Right cardiac atrium (tissue), 5 donors: ENCODE measurements around the gene RNF223. TPM values are rescaled to one million over a fixed set of nuclear protein-coding genes. Genes with fewer than 3 reads are reported as not detected.
"Not testable (repeated sequence)": the region's sequence is repeated elsewhere in the genome, so short reads cannot be mapped to it uniquely, and the experiment has no call there.

Experiments
- ATAC-seq, 2 donors: fragments of 200-7000 bp; cut with Tn5 transposase; one replicate each; pipeline versions ENCODE4 v1.8.0 to v1.9.1; 2020; ENCODE audit warnings: moderate library complexity in 2 of 2, mild to moderate bottlenecking in 1 of 2
- DNase-seq, 3 donors: peaks; one replicate each; pipeline ENCODE4 v3.0.0-alpha.2; 2020
- H3K27ac ChIP-seq: one replicate; pipeline ENCODE4 v1.5.1; 2013; ENCODE audit warnings: mild to moderate bottlenecking, low read length, control low read depth, moderate library complexity
- H3K27me3 ChIP-seq: one replicate; pipeline ENCODE4 v1.6.1; 2013; ENCODE audit not compliant: control insufficient read depth, insufficient read depth
- H3K4me1 ChIP-seq: one replicate; pipeline ENCODE4 v1.6.1; 2013; ENCODE audit warnings: low read length; ENCODE audit not compliant: control insufficient read depth, insufficient read depth
- H3K4me3 ChIP-seq: one replicate; pipeline ENCODE4 v1.5.1; 2013; ENCODE audit warnings: low read length, control low read depth
- H3K9me3 ChIP-seq: one replicate; pipeline ENCODE4 v1.6.1; 2013; ENCODE audit warnings: low read length; ENCODE audit not compliant: control insufficient read depth
- WGBS: extraction: QIAGEN DNeasy Blood & Tissue Kit; methylation state at CpG from one replicate; pipeline ENCODE4 v1.1.7; 2013; 5-methylcytosine and 5-hydroxymethylcytosine counted together
- intact Hi-C, 4 donors: fragments of 100-400 bp; cut with DNase I; formaldehyde crosslinking; loops; one replicate each; pipeline versions ENCODE4 v1.11.0 to v1.14.0; 2022 to 2023
- polyA plus RNA-seq: library from polyadenylated mRNA; stranded (reverse); fragments of 200-250 nt; gene quantifications from one replicate; pipeline ENCODE4 v1.2.3, GENCODE V29; 2013
- total RNA-seq, 4 donors: library from RNA; stranded (reverse); fragmentation: NEBNext Ultra II Directional; extraction: Animal tissue kit (Norgen Biotek cat#: 25700); gene quantifications; one replicate each; pipeline ENCODE4 v1.2.1, GENCODE V29; 2021
- donor health status: healthy with polysubstance abuse.
- donor health status: DM: no; HTN: yes; CAD: no.
- donor health status: DM: no; HTN: no; CAD: no.
- donor health status: DM: no; HTN: yes; CAD: no; lungs with severe emphysema.
- donor health status: DM: yes; HTN: yes; CAD: no.

The RNF223 gene
- total and polyA plus RNA-seq, 5 donors: not detected

GRCh38 chr1:1080122-1080757 lies 6.1 kb upstream of the RNF223 start:
- peak; percentile 64 to 88 (median 86) for DNase-seq
- Histone ChIP-seq H3K9me3 (no peaks in the 10 kb centered on the region), H3K4me1 (no peaks in the 10 kb centered on the region), H3K27me3 (no peaks in the 10 kb centered on the region), H3K4me3 (peak overlapping the region; percentile 2), H3K27ac (no peak overlapping the region)
- ATAC-seq: peak; percentile 81 to 89
- intact Hi-C loops: no loop called here
- WGBS: 2% methylated on average over 20 of the region's 23 CpGs

- Histone ChIP-seq H3K9me3 (no peaks in the 10 kb centered on the region), H3K4me3 (peak overlapping the region; percentile 2), H3K27ac (no peak overlapping the region), H3K27me3 (no peaks in the 10 kb centered on the region), H3K4me1 (no peaks in the 10 kb centered on the region)
- under 1% methylated on average over 38 of the region's 38 CpGs for WGBS
- intact Hi-C loops: no loop called here
- peak; percentile 57 to 70 for ATAC-seq
- peak; percentile 51 to 79 (median 71) for DNase-seq
Measured at GRCh38 chr1:1079408-1080121, 5.5 kb upstream of the RNF223 start.

- DNase-seq, H3K27ac ChIP-seq, H3K27me3 ChIP-seq, H3K4me3 ChIP-seq, ATAC-seq, intact Hi-C loops, H3K9me3 ChIP-seq, H3K4me1 ChIP-seq: not testable (repeated sequence)
- WGBS: 13% methylated on average over 3 of the region's 21 CpGs
Measured at GRCh38 chr1:1077396-1077795, 3.3 kb upstream of the RNF223 start.

- 53% methylated on average over 21 of the region's 21 CpGs for WGBS
- intact Hi-C loops: no loop called here
- no peaks in the 10 kb centered on the region for H3K9me3 ChIP-seq
Measured at GRCh38 chr1:1075148-1075935, 1.2 kb upstream of the RNF223 start.

GRCh38 chr1:1074631-1075147 lies 583 bp upstream of the RNF223 start:
- ATAC-seq: no peak
- DNase-seq: peak; percentile 10 to 51 (median 17)
- H3K4me3 ChIP-seq: no peak overlapping the region
- no peaks in the 10 kb centered on the region for H3K4me1 ChIP-seq
- no peaks in the 10 kb centered on the region for H3K9me3 ChIP-seq
- no peaks in the 10 kb centered on the region for H3K27me3 ChIP-seq
- no peak overlapping the region for H3K27ac ChIP-seq
- 78% methylated on average over 14 of the region's 14 CpGs for WGBS
- intact Hi-C loops: no loop called here

More at GRCh38 chr1:1075148-1075935, 1.2 kb upstream of the RNF223 start:
- no peak overlapping the region for H3K27ac ChIP-seq
- peak in 1 of 2 donors; percentile 2 for ATAC-seq
- DNase-seq: peak in 2 of 3 donors; percentile 13 to 46
- no peaks in the 10 kb centered on the region for H3K4me1 ChIP-seq
- H3K27me3 ChIP-seq: no peaks in the 10 kb centered on the region
- no peak overlapping the region for H3K4me3 ChIP-seq

- Histone ChIP-seq H3K4me3 (no peak overlapping the region), H3K27me3 (no peaks in the 10 kb centered on the region), H3K4me1 (no peaks in the 10 kb centered on the region), H3K9me3 (no peaks in the 10 kb centered on the region), H3K27ac (no peak overlapping the region)
- ATAC-seq (no peak), DNase-seq (peak; percentile 14 to 59 (median 29))
- intact Hi-C loops: no loop called here
- WGBS: 74% methylated on average over 28 of the region's 28 CpGs
Measured at GRCh38 chr1:1072849-1073742, 1.0 kb downstream of the RNF223 start.

- Histone ChIP-seq H3K27ac (no peak overlapping the region), H3K27me3 (no peaks in the 10 kb centered on the region), H3K4me3 (no peak overlapping the region), H3K9me3 (no peaks in the 10 kb centered on the region), H3K4me1 (no peaks in the 10 kb centered on the region)
- intact Hi-C loops: no loop called here
- 69% methylated on average over 21 of the region's 21 CpGs for WGBS
- DNase-seq (peak in 2 of 3 donors; percentile 37), ATAC-seq (no peak)
Measured at GRCh38 chr1:1072299-1072848, 1.7 kb downstream of the RNF223 start.

GRCh38 chr1:1071486-1072298 lies 2.4 kb downstream of the RNF223 start:
- peak in 2 of 3 donors; percentile 39 to 57 for DNase-seq
- intact Hi-C loops: no loop called here

GRCh38 chr1:1069711-1070676 lies 4.1 kb downstream of the RNF223 start:
- H3K27me3 ChIP-seq: no peaks in the 10 kb centered on the region
- H3K4me1 ChIP-seq: no peaks in the 10 kb centered on the region
- DNase-seq (peak in 1 of 3 donors; percentile 50), ATAC-seq (peak; percentile 9 to 13)
- H3K9me3 ChIP-seq: no peaks in the 10 kb centered on the region
- H3K4me3 ChIP-seq: no peak overlapping the region
- no peak overlapping the region for H3K27ac ChIP-seq
- WGBS: 59% methylated on average over 40 of the region's 40 CpGs
- intact Hi-C loops: no loop called here

More at GRCh38 chr1:1071486-1072298, 2.4 kb downstream of the RNF223 start:
- no peaks in the 10 kb centered on the region for H3K4me1 ChIP-seq
- no peaks in the 10 kb centered on the region for H3K9me3 ChIP-seq
- H3K27me3 ChIP-seq: no peaks in the 10 kb centered on the region
- WGBS: 86% methylated on average over 56 of the region's 56 CpGs
- H3K4me3 ChIP-seq: no peak overlapping the region
- no peak overlapping the region for H3K27ac ChIP-seq
- ATAC-seq: no peak
